CD14-positive monocyte (primary cell): Measurements from ENCODE around the gene TRIAP1. TPM values are rescaled to one million over a fixed set of nuclear protein-coding genes. Genes with fewer than 3 reads are reported as not detected.

Experiments used
- DNase-seq, 3 donors: peaks; one replicate each; pipeline ENCODE4 v3.0.0-alpha.2; 2011 to 2022
- H2AFZ ChIP-seq: 2 replicates; pipeline ENCODE4 v1.6.0; 2012; ENCODE audit warnings: mild to moderate bottlenecking, low read depth, low read length, inconsistent platforms; ENCODE audit not compliant: insufficient read depth, poor library complexity, severe bottlenecking
- H3K27ac ChIP-seq, 2 donors: 1 replicate in 1 of 2; 2 replicates in 1 of 2; pipeline ENCODE4 v1.5.1; 2012 to 2013; ENCODE audit warnings: low read length in 2 of 2, control low read depth in 1 of 2, inconsistent platforms in 1 of 2, low read depth in 1 of 2, mild to moderate bottlenecking in 1 of 2
- H3K27me3 ChIP-seq, 2 donors: one replicate each; pipeline versions ENCODE4 v1.6.0 to v1.6.1; 2011 to 2013; ENCODE audit warnings: low read length in 2 of 2; ENCODE audit not compliant: control insufficient read depth in 2 of 2, insufficient read depth in 2 of 2
- H3K36me3 ChIP-seq, 2 donors: replicated peaks in 1 of 2; 1 replicate in 1 of 2; 2 replicates in 1 of 2; pipeline versions ENCODE4 v1.5.1 to v1.6.1; 2012 to 2013; ENCODE audit warnings: low read length in 2 of 2, control low read depth in 1 of 2, inconsistent platforms in 1 of 2, mild to moderate bottlenecking in 1 of 2; ENCODE audit not compliant: insufficient read depth in 2 of 2, control insufficient read depth in 1 of 2
- H3K4me1 ChIP-seq, 2 donors: 1 replicate in 1 of 2; 2 replicates in 1 of 2; pipeline versions ENCODE4 v1.5.1 to v1.6.1; 2012 to 2013; ENCODE audit warnings: low read length in 2 of 2, control low read depth in 1 of 2, inconsistent platforms in 1 of 2, mild to moderate bottlenecking in 1 of 2, moderate library complexity in 1 of 2; ENCODE audit not compliant: insufficient read depth in 2 of 2, control insufficient read depth in 1 of 2
- H3K4me2 ChIP-seq: replicated peaks from 2 replicates; pipeline ENCODE3; 2012; ENCODE audit warnings: low read length, moderate library complexity, mild to moderate bottlenecking; ENCODE audit not compliant: poor library complexity, severe bottlenecking; ENCODE audit errors: extremely low read depth
- H3K4me3 ChIP-seq, 3 experiments: fragments of 200-600 bp in 1 of 3; sonication (generic) in 1 of 3; replicated peaks in 1 of 3; 1 replicate in 2 of 3; 2 replicates in 1 of 3; pipeline ENCODE4 v1.5.1; 2011 to 2013; ENCODE audit warnings: low read length in 3 of 3, mild to moderate bottlenecking in 3 of 3, control low read depth in 2 of 3, low read depth in 2 of 3, inconsistent platforms in 1 of 3, moderate library complexity in 1 of 3
- H3K79me2 ChIP-seq: 2 replicates; pipeline ENCODE4 v1.6.0; 2012; ENCODE audit warnings: mild to moderate bottlenecking, control low read depth, inconsistent platforms, low read length, moderate library complexity; ENCODE audit not compliant: insufficient read depth
- H3K9ac ChIP-seq: 2 replicates; pipeline ENCODE4 v1.6.0; 2017; ENCODE audit warnings: low read length, mild to moderate bottlenecking; ENCODE audit not compliant: insufficient read depth, poor library complexity, severe bottlenecking
- H3K9me3 ChIP-seq, 2 donors: replicated peaks in 1 of 2; 1 replicate in 1 of 2; 2 replicates in 1 of 2; pipeline versions ENCODE4 v1.5.1 to v1.6.1; 2012 to 2013; ENCODE audit warnings: low read length in 2 of 2, control low read depth in 1 of 2; ENCODE audit not compliant: control insufficient read depth in 1 of 2, insufficient read depth in 1 of 2
- H4K20me1 ChIP-seq: 2 replicates; pipeline ENCODE4 v1.6.0; 2012; ENCODE audit warnings: mild to moderate bottlenecking, low read length, control low read depth, moderate library complexity; ENCODE audit not compliant: insufficient read depth
- H3K27ac Mint-ChIP-seq, 7 donors: one replicate each; pipeline ENCODE4 v1.8.0; 2020; ENCODE audit warnings: mild to moderate bottlenecking in 7 of 7, mixed read lengths in 7 of 7, moderate library complexity in 6 of 7, inconsistent platforms in 2 of 7
- H3K27me3 Mint-ChIP-seq, 3 donors: one replicate each; pipeline ENCODE4 v1.8.0; 2021 to 2022; ENCODE audit warnings: low read depth in 3 of 3, mild to moderate bottlenecking in 3 of 3, mixed read lengths in 3 of 3, moderate library complexity in 3 of 3, inconsistent platforms in 1 of 3
- H3K36me3 Mint-ChIP-seq, 2 donors: one replicate each; pipeline ENCODE4 v1.8.0; 2020; ENCODE audit warnings: mixed read lengths in 2 of 2, inconsistent platforms in 1 of 2, mild to moderate bottlenecking in 1 of 2
- H3K4me1 Mint-ChIP-seq: one replicate; pipeline ENCODE4 v1.8.0; 2020; ENCODE audit warnings: mild to moderate bottlenecking, mixed read lengths
- H3K4me3 Mint-ChIP-seq, 2 donors: one replicate each; pipeline ENCODE4 v1.8.0; 2020; ENCODE audit warnings: mild to moderate bottlenecking in 2 of 2, mixed read lengths in 2 of 2, moderate library complexity in 1 of 2
- H3K9me3 Mint-ChIP-seq, 7 donors: one replicate each; pipeline ENCODE4 v1.8.0; 2020 to 2022; ENCODE audit warnings: mixed read lengths in 7 of 7, mild to moderate bottlenecking in 6 of 7, moderate library complexity in 6 of 7, inconsistent platforms in 2 of 7
- WGBS: methylation state at CpG from one replicate; pipeline ENCODE4 v1.1.5; 2013; ENCODE audit warnings: missing lambda C conversion rate; ENCODE audit not compliant: insufficient coverage; 5-methylcytosine and 5-hydroxymethylcytosine counted together
- intact Hi-C, 2 donors: fragments of 100-400 bp; cut with micrococcal nuclease; formaldehyde crosslinking; loops; one replicate each; pipeline versions ENCODE4 v1.15.0 to v1.15.1; 2023
- polyA plus RNA-seq, 3 donors: library from polyadenylated mRNA; depleted of rRNA in 1 of 3; unstranded in 2 of 3; stranded (reverse) in 1 of 3; fragments of 300-500 nt in 2 of 3; fragments of >200 nt in 1 of 3; fragmentation: Illumina TruSeq in 2 of 3; gene quantifications; 1 replicate in 2 of 3; 2 replicates in 1 of 3; pipeline ENCODE4 v1.2.3, GENCODE V29; 2012 to 2021
- TF ChIP-seq, protein P1 (sequence below): fragments of 200-600 bp; IDR thresholded peaks from one replicate; pipeline ENCODE4 v1.8.0; 2022; ENCODE audit warnings: antibody characterized with exemption, mild to moderate bottlenecking

Gene TRIAP1
- polyA plus RNA-seq, 3 donors = 11.3 to 61.9 (median 57.0) TPM

GRCh38 chr12:120438495-120439198, 7.5 kb downstream of the TRIAP1 start:
- H3K36me3 Mint-ChIP-seq = peaks cover 25 to 31% of the 10 kb centered on the region in 2 donors
- H3K27ac Mint-ChIP-seq = peak overlapping the region; percentile 91 to 95 (median 94)
- peaks cover 0 to 7% (median 4%) of the 10 kb centered on the region in 3 donors for H3K27me3 Mint-ChIP-seq
- WGBS = 34% methylated on average over 9 of the region's 17 CpGs
- intact Hi-C loops = loop anchor here (5.0 to 10.0 kb wide), 2 partner anchors 121 to 124 kb away; no protein-coding TSS in a partner anchor
- Histone ChIP-seq H3K36me3 (peaks cover 23 to 31% of the 10 kb centered on the region in 2 donors), H4K20me1 (peaks cover 28% of the 10 kb centered on the region), H3K4me3 (peak overlapping the region; percentile 57 to 95 (median 94)), H3K9ac (peak overlapping the region; percentile 85), H3K9me3 (no peaks in the 10 kb centered on the region), H3K27ac (peak overlapping the region; percentile 85), H3K4me1 (peaks cover 23 to 26% of the 10 kb centered on the region in 2 donors), H3K27me3 (no peaks in the 10 kb centered on the region), H3K4me2 (peak overlapping the region; percentile 97), H3K79me2 (peaks cover 49% of the 10 kb centered on the region), H2AFZ (peak overlapping the region; percentile 100)
- DNase-seq = peak in 1 of 3 donors; percentile 7
- H3K4me1 Mint-ChIP-seq = peaks cover 16% of the 10 kb centered on the region
- TF ChIP-seq, protein P1, sequence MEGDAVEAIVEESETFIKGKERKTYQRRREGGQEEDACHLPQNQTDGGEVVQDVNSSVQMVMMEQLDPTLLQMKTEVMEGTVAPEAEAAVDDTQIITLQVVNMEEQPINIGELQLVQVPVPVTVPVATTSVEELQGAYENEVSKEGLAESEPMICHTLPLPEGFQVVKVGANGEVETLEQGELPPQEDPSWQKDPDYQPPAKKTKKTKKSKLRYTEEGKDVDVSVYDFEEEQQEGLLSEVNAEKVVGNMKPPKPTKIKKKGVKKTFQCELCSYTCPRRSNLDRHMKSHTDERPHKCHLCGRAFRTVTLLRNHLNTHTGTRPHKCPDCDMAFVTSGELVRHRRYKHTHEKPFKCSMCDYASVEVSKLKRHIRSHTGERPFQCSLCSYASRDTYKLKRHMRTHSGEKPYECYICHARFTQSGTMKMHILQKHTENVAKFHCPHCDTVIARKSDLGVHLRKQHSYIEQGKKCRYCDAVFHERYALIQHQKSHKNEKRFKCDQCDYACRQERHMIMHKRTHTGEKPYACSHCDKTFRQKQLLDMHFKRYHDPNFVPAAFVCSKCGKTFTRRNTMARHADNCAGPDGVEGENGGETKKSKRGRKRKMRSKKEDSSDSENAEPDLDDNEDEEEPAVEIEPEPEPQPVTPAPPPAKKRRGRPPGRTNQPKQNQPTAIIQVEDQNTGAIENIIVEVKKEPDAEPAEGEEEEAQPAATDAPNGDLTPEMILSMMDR = no peak
- H3K9me3 Mint-ChIP-seq = no peaks in the 10 kb centered on the region
- H3K4me3 Mint-ChIP-seq = peak overlapping the region; percentile 91 to 96

GRCh38 chr12:120437735-120438494, 8.3 kb downstream of the TRIAP1 start, which contains the start of gene COX6A1:
Gene COX6A1 (plus strand): TSS chr12:120438113. CDS start chr12:120438127, 14 bp downstream.
- Mint-ChIP-seq H3K27me3 (peaks cover 0 to 12% (median 4%) of the 10 kb centered on the region in 3 donors), H3K9me3 (no peaks in the 10 kb centered on the region), H3K4me1 (peaks cover 16% of the 10 kb centered on the region), H3K27ac (peak within 1 kb of the TSS; percentile 91 to 95 (median 94)), H3K36me3 (peaks cover 21 to 24% of the 10 kb centered on the region in 2 donors), H3K4me3 (peak within 1 kb of the TSS; percentile 91 to 96)
- Histone ChIP-seq H3K27me3 (no peaks in the 10 kb centered on the region), H3K79me2 (peaks cover 44% of the 10 kb centered on the region), H3K4me2 (peak within 1 kb of the TSS; percentile 97), H3K4me3 (peak within 1 kb of the TSS; percentile 57 to 95 (median 94)), H3K9me3 (no peaks in the 10 kb centered on the region), H3K27ac (peak within 1 kb of the TSS; percentile 85), H3K36me3 (peaks cover 19 to 24% of the 10 kb centered on the region in 2 donors), H3K9ac (peak within 1 kb of the TSS; percentile 85), H4K20me1 (peaks cover 24% of the 10 kb centered on the region), H2AFZ (peak within 1 kb of the TSS; percentile 100), H3K4me1 (peaks cover 23 to 26% of the 10 kb centered on the region in 2 donors)
- under 1% methylated on average over 54 of the region's 59 CpGs for WGBS
- intact Hi-C loops = loop anchor here (5.0 to 10.0 kb wide), 2 partner anchors 121 to 123 kb away; no protein-coding TSS in a partner anchor
- peak; percentile 87 to 95 (median 94) for DNase-seq
- TF ChIP-seq, protein P1 = no peak
